DND-41 (cell line): Measurements from ENCODE around the gene HHLA2.

Experiments
- CTCF ChIP-seq: IDR thresholded peaks from 2 replicates; pipeline ENCODE4 v1.5.1; 2012; ENCODE audit warnings: borderline replicate concordance, low read length, moderate library complexity, mild to moderate bottlenecking; ENCODE audit not compliant: poor library complexity, severe bottlenecking; ENCODE audit errors: extremely low read depth
- EZH2 ChIP-seq: IDR thresholded peaks from 3 replicates; pipeline ENCODE4 v1.6.1; 2012; ENCODE audit warnings: borderline replicate concordance, low read depth, mild to moderate bottlenecking, moderate library complexity, low read length, inconsistent platforms; ENCODE audit not compliant: severe bottlenecking

DNA sequence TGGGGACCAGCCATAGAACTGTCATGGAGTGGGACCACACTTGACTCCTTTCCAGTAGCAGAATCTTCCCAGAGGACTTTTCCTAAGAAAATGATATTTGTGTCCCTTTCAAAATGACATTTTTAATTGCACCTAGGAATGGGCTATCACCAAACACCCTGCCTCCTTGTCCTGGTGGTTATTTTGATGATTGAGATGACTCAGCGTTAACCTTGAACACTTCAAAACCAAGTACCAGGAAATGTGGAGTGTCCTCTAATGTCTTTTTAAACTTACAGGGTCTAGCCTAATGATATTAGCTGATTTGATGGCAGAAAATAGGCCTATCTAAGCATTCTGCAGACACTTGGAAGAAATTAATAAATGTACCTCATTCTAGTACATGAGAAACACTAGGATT, 90.7 kb downstream of the HHLA2 start:
- TF ChIP-seq CTCF (no peak), EZH2 (no peak)
